Fibroblast of lung (primary cell): ENCODE data around the gene FBXO38. TPM values are rescaled to one million over a fixed set of nuclear protein-coding genes. Genes with fewer than 3 reads are reported as not detected.

Source experiments
- DNase-seq, 2 donors: peaks; one replicate each; pipeline versions ENCODE4 v3.0.0 to v3.0.0-alpha.2; 2010; ENCODE audit warnings: low read depth in 2 of 2
- H2AFZ ChIP-seq: 2 replicates; pipeline ENCODE4 v1.5.1; 2012; ENCODE audit warnings: low read length, control low read depth, inconsistent platforms
- H3K27ac ChIP-seq: 2 replicates; pipeline ENCODE4 v1.5.1; 2011; ENCODE audit warnings: low read length, control low read depth; ENCODE audit not compliant: insufficient read depth
- H3K27me3 ChIP-seq: 2 replicates; pipeline ENCODE4 v1.5.1; 2011; ENCODE audit warnings: mild to moderate bottlenecking, low read length; ENCODE audit not compliant: control insufficient read depth, insufficient read depth
- H3K36me3 ChIP-seq: 2 replicates; pipeline ENCODE4 v1.5.1; 2011; ENCODE audit warnings: low read length; ENCODE audit not compliant: control insufficient read depth, insufficient read depth
- H3K4me1 ChIP-seq: 2 replicates; pipeline ENCODE4 v1.5.1; 2011; ENCODE audit warnings: low read length; ENCODE audit not compliant: control insufficient read depth, insufficient read depth; ENCODE audit errors: extremely low read depth
- H3K4me2 ChIP-seq: 2 replicates; pipeline ENCODE4 v1.5.1; 2011; ENCODE audit warnings: low read length, control low read depth; ENCODE audit not compliant: insufficient read depth; ENCODE audit errors: extremely low read depth
- H3K4me3 ChIP-seq, 4 experiments: fragments of 200-600 bp in 1 of 4; sonication (generic) in 1 of 4; replicated peaks in 1 of 4; 2 replicates each; pipeline ENCODE4 v1.5.1; 2011 to 2016; ENCODE audit warnings: low read length in 4 of 4, low read depth in 3 of 4, mild to moderate bottlenecking in 3 of 4, control low read depth in 2 of 4, inconsistent platforms in 1 of 4, mixed read lengths in 1 of 4; ENCODE audit not compliant: insufficient read depth in 1 of 4; ENCODE audit errors: control extremely low read depth in 1 of 4
- H3K79me2 ChIP-seq: 2 replicates; pipeline ENCODE4 v1.5.1; 2012; ENCODE audit warnings: mild to moderate bottlenecking, low read length, inconsistent platforms; ENCODE audit not compliant: control insufficient read depth, insufficient read depth
- H3K9ac ChIP-seq: 2 replicates; pipeline ENCODE4 v1.5.1; 2011; ENCODE audit warnings: mild to moderate bottlenecking, low read length, control low read depth; ENCODE audit not compliant: insufficient read depth
- H3K9me3 ChIP-seq: 2 replicates; pipeline ENCODE4 v1.5.1; 2012; ENCODE audit warnings: low read depth, low read length; ENCODE audit not compliant: control insufficient read depth, insufficient read depth
- H4K20me1 ChIP-seq: 2 replicates; pipeline ENCODE4 v1.5.1; 2011; ENCODE audit warnings: low read length; ENCODE audit not compliant: control insufficient read depth, insufficient read depth; ENCODE audit errors: extremely low read depth
- CTCF ChIP-seq, 2 donors: IDR thresholded peaks in 1 of 2; conservative IDR thresholded peaks in 1 of 2; 1 replicate in 1 of 2; 2 replicates in 1 of 2; pipeline ENCODE4 v1.5.1; 2011 to 2012; ENCODE audit warnings: low read length in 2 of 2, control low read depth in 1 of 2, inconsistent platforms in 1 of 2, low read depth in 1 of 2, mild to moderate bottlenecking in 1 of 2
- EZH2 ChIP-seq: IDR thresholded peaks from 2 replicates; pipeline ENCODE4 v1.5.1; 2012; ENCODE audit warnings: low read length, control low read depth, mild to moderate bottlenecking; ENCODE audit errors: missing control alignments
- polyA plus RNA-seq, 2 donors: library from polyadenylated mRNA; depleted of rRNA in 1 of 2; stranded (reverse) in 1 of 2; unstranded in 1 of 2; fragments of >200 nt; gene quantifications; 2 replicates each; pipeline ENCODE4 v1.2.1, GENCODE V29; 2011 to 2012; ENCODE audit warnings: missing spikeins in 1 of 2
- total RNA-seq: library from RNA; depleted of rRNA; stranded (reverse); fragments of >200 nt; gene quantifications from 2 replicates; pipeline ENCODE4 v1.2.1, GENCODE V29; 2014

FBXO38 gene
- total and polyA plus RNA-seq, 2 donors (not counting 1 experiment from before 2014, with no cell fraction given), result 25.0 to 62.4 TPM

- Histone ChIP-seq H4K20me1 (no peaks in the 10 kb centered on the region), H3K27ac (no peak overlapping the region), H3K4me3 (no peak overlapping the region), H2AFZ (no peak overlapping the region), H3K9me3 (no peaks in the 10 kb centered on the region), H3K79me2 (no peaks in the 10 kb centered on the region), H3K9ac (no peak overlapping the region), H3K27me3 (no peaks in the 10 kb centered on the region), H3K4me1 (no peaks in the 10 kb centered on the region), H3K36me3 (peaks cover 5% of the 10 kb centered on the region), H3K4me2 (no peak overlapping the region)
- no peak for TF ChIP-seq EZH2
- no peak for TF ChIP-seq CTCF (conservative IDR thresholded peaks at IDR 0.05 in 1 of 2, IDR thresholded peaks at IDR 0.05 in 1 of 2; ENCODE audit: low read depth in 1 of 2, low read length in 2 of 2)
- no peak for DNase-seq
Measured at GRCh38 chr5:148438933-148439332, 55.2 kb downstream of the FBXO38 start.

- Histone ChIP-seq H3K79me2 (no peaks in the 10 kb centered on the region), H3K4me2 (no peak overlapping the region), H3K27ac (no peak overlapping the region), H3K27me3 (no peaks in the 10 kb centered on the region), H3K4me1 (no peaks in the 10 kb centered on the region), H3K36me3 (peaks cover 4% of the 10 kb centered on the region), H4K20me1 (no peaks in the 10 kb centered on the region), H3K4me3 (no peak overlapping the region), H3K9ac (no peak overlapping the region), H2AFZ (no peak overlapping the region), H3K9me3 (no peaks in the 10 kb centered on the region)
- TF ChIP-seq CTCF (conservative IDR thresholded peaks at IDR 0.05 in 1 of 2, IDR thresholded peaks at IDR 0.05 in 1 of 2; ENCODE audit: low read depth in 1 of 2, low read length in 2 of 2) (no peak), EZH2 (no peak)
- DNase-seq, result no peak
Measured at GRCh38 chr5:148443241-148443640, 59.5 kb downstream of the FBXO38 start.

GRCh38 chr5:148443998-148444397, 60.2 kb downstream of the FBXO38 start:
- no peak overlapping the region for H3K9ac ChIP-seq
- H3K4me3 ChIP-seq, result no peak overlapping the region
- no peaks in the 10 kb centered on the region for H3K9me3 ChIP-seq
- H3K27ac ChIP-seq, result no peak overlapping the region
- H2AFZ ChIP-seq, result no peak overlapping the region
- H3K79me2 ChIP-seq, result no peaks in the 10 kb centered on the region
- H3K4me1 ChIP-seq, result no peaks in the 10 kb centered on the region
- DNase-seq, result peak; percentile 61 to 82
- H4K20me1 ChIP-seq, result no peaks in the 10 kb centered on the region
- H3K4me2 ChIP-seq, result no peak overlapping the region
- H3K27me3 ChIP-seq, result no peaks in the 10 kb centered on the region
- TF ChIP-seq CTCF (conservative IDR thresholded peaks at IDR 0.05 in 1 of 2, IDR thresholded peaks at IDR 0.05 in 1 of 2; ENCODE audit: low read depth in 1 of 2, low read length in 2 of 2) (peak; percentile 59 to 61), EZH2 (no peak)
- peaks cover 3% of the 10 kb centered on the region for H3K36me3 ChIP-seq
